Right lung (tissue), 5 donors: Measurements from ENCODE around the gene CD84. TPM values are rescaled to one million over a fixed set of nuclear protein-coding genes. Genes with fewer than 3 reads are reported as not detected.
"Not testable (repeated sequence)": the region's sequence is repeated elsewhere in the genome, so short reads cannot be mapped to it uniquely, and the experiment has no call there.

Experiments
- DNase-seq, 2 donors: peaks; one replicate each; pipeline ENCODE4 v3.0.0-alpha.2; 2013
- polyA plus RNA-seq, 5 donors: library from polyadenylated mRNA; unstranded; fragments of 120-200 nt; gene quantifications; one replicate each; pipeline versions ENCODE4 v1.2.1 to v1.2.3, GENCODE V29; 2013; ENCODE audit warnings: inconsistent platforms in 1 of 5, low replicate concordance in 1 of 5; ENCODE audit not compliant: insufficient read length in 5 of 5, insufficient read depth in 1 of 5

Gene CD84
- polyA plus RNA-seq, 5 donors = 1.2 to 3.2 (median 2.4) TPM

GRCh38 chr1:160610569-160611242 is 31.4 kb upstream of the CD84 start:
- no peak for DNase-seq

DNA sequence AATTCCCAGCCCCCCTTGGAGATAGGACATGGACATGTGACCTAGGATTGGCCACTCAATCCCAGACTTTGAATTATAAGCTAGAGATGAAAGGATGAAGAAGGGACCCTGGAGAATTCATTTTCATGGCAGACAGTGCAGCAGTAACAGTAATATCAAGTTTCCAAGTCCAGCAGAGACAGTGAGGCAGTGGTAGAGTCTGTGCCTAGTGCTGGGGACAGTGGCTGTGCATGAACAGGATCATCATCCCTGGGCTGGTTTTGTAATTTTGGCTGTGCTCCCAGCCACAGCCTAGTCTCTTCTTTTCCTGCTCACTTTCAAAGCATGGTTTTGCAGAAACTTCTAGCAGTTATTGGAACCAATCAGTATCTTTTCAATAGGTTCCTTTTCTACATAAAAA is 29.6 kb upstream of the CD84 start:
- DNase-seq = no peak

- no peak for DNase-seq
Observed at GRCh38 chr1:160608514-160608913, 29.2 kb upstream of the CD84 start.

DNA sequence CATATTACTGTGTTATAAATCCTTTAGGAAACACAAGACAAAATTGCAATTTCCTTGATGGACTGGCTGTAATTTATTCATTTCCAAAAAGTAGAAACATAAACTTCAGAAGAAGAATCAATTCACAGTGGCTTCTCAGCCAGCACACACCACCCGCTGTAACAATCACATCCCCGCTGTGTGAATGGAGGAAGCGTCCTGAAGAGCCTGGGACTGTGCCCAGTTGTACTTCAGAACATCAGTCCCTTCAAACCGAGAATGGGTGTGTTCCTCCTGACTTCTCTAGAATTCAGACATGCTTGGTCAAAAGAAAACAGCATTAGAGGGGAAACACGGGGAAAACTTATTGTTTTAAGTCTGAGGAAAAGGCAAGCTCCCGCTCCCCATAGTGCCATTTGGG is 28.8 kb upstream of the CD84 start:
- no peak for DNase-seq

GRCh38 chr1:160607672-160608032 is 28.4 kb upstream of the CD84 start:
- DNase-seq = no peak

DNA sequence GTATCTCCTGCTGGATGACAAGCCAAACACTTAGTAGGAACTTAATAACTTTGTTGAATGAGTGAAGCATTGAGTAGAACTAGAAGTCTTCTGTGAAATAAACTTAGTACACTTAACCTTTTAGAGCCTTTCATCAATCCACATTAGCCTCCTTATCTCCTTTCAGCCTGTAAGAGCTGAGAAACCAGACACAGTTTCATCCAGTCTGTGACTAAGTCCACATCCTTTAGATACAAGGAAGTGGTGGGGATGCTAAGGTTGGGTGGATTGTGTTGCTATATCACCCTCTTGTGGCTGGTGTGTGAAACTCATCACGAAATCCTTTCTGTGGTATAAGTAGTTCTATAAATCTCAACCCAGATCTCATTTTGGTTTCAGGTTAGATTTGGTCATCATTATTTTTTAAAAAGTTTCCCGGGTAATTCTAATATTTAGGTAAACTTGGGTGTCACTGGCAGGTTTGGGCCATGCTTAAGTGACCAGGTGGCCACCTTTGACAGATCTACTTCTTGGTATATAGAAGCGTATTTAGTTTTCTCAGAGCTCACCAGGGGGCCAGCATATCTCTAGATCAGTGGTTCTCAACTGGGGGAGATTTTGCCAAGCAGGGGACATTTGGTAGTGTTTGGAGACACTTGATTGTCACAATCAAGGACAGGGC is 27.8 kb upstream of the CD84 start:
- peak; percentile 25 to 55 for DNase-seq

DNA sequence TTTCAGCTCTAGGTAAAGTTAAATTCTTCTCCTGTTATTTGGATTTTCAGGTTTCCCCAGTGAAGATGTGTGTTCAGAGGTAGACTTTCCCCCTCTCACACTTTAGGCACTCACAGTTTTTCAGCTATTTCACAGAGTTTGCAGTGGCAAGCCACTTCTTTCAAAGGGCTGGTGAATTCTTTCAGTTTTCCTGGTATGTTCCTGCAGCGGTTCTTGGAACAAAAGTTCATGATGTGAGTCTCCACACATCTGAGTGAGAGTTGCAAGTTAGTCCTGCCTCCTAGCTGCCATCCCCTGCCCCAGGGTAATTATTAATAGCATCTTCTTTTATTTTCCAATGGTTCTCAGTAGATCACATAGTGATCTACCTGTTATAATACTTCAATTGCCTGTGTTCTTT is 27.3 kb upstream of the CD84 start:
- no peak for DNase-seq

DNA sequence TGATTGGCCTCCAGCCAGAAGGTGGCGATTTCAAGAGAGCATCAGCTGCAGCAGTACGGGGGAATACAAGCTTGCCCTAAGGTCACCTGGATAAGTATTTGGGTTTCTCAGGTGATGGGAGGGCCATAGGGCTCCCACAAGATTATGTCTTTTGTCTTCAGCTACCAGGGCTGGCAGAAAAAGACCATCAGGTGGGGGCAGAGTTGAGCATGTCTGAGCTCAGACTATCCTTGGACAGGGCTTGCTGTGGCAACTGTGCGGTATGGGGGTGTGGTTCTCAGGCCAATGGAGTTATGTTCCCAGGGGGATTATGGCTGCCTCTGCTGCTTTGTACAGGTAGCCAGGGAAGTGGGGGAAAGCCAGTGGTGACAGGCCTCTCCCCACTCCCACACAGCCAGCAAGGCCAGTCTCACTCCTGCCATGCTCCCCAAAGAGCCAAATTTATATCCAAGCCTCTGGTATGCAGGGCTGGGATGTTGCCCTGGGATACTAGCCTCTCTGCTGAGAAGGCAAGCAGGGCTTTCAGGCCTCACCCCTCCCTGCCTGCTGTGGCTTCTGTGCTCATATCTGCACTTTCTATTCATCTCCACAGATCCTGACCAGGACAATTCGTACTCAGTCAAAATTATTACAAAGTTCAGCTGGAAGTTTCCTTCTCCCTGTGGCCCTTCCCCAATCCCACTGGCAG is 26.6 kb upstream of the CD84 start:
- DNase-seq = no peak

GRCh38 chr1:160605205-160605604 is 25.9 kb upstream of the CD84 start:
- no peak for DNase-seq

GRCh38 chr1:160597705-160598104 is 18.4 kb upstream of the CD84 start:
- no peak for DNase-seq

- no peak for DNase-seq
Observed at GRCh38 chr1:160597051-160597450, 17.8 kb upstream of the CD84 start.

- DNase-seq = no peak
Observed at GRCh38 chr1:160590488-160590887, 11.2 kb upstream of the CD84 start.

- no peak for DNase-seq
Observed at GRCh38 chr1:160588468-160588867, 9.2 kb upstream of the CD84 start.

DNA sequence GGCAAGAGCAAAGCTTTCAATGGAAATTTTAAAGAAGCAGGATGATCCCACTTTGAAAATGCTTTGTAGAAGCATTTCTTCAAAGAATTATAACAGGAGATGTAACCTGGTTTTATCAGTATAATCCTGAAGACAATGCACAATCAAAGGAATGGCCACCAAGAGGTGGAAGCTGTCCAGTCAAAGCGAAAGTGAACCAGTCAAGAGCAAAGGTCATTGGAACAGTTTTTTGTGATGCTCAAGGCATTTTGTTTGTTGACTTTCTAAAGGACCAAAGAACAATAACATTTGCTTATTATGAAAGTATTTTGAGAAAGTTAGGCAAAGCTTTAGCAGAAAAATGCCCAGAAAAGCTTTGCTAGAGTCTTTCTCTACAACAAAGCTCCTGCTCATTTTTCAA is 5.5 kb upstream of the CD84 start:
- DNase-seq = no peak

DNA sequence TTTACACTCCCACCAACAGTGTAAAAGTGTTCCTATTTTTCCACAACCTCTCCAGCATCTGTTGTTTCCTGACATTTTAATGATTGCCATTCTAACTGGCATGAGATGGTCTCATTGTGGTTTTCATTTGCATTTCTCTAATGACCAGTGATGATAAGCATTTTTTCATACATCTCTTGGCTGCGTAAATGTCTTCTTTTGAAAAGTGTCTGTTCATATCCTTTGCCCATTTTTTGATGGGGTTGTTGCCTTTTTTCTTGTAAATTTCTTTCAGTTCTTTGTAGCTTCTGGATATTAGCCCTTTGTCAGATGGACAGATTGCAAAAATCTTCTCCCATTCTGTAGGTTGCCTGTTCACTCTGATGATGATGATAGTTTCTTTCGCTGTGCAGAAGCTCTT is 3.7 kb upstream of the CD84 start:
- DNase-seq = not testable (repeated sequence)

GRCh38 chr1:160581961-160582360 is 2.7 kb upstream of the CD84 start:
- DNase-seq = no peak

DNA sequence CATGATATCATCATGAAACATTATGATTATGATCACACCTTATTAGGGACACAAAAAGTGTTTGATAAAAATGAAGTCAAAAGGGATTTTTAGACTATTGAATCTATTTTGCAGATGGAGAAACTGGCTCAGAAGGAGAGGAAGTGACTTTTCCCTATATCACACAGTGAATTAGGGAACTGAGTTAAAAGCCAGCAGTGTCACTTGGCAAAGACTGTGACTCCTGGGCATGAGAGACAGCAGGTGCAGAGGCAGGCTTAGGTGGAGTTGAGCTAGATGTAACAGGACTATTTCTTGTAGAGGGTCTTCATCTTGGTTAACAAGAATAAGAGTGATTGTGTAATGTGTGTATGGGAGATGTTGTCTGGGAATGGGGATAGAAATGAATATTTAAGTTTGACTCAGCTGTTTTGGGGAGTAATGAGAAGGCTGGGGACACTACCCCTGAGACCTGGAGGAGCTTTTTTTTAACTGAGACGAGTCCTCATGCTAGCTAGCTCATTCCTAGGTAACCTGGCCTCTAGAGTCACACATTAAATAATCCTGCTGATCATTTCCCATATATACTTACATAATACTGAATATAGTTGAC is 1.0 kb upstream of the CD84 start:
- DNase-seq = no peak

GRCh38 chr1:160578525-160579191 is 638 bp downstream of the CD84 start:
- no peak for DNase-seq

DNA sequence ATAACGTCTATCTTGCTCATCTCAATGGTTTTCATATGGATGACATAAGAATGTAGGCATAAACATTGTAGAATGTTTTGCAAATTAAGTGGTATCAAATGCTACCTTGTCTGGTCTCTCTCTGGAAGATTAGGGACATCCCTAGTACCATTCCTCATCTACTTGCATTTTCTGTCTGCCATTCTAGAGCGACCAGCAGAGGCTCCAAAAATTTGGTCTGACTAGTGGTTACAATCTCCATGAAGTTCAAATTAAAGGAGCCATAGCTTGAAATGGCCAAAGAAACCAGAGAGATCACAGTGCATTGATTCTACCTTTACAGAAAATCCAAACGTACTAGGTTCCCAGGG is 1.1 kb downstream of the CD84 start:
- no peak for DNase-seq

DNA sequence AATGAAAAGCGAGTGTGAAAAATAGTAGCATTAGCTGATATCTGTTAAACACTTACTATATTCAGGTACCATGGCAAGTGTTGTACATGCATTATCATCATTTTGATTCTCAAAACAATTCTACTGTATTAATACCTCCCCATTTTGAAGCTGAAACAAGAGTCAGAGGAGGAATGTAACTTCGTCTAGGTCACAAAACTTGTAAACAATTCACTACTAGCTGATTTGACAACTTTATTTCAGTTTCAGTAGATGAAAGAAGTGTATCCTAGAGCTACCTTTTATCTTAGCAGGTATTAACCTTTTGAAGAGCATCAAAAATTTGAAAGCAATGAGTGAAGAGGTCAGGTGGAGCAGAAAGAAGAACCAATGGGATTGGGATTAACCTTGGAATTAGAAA is 1.6 kb downstream of the CD84 start:
- no peak for DNase-seq

GRCh38 chr1:160576884-160577283 is 2.4 kb downstream of the CD84 start:
- DNase-seq = no peak

GRCh38 chr1:160576390-160576789 is 2.9 kb downstream of the CD84 start:
- DNase-seq = no peak
